ENCODE measurements around the gene HTT.

The HTT gene

DNA sequence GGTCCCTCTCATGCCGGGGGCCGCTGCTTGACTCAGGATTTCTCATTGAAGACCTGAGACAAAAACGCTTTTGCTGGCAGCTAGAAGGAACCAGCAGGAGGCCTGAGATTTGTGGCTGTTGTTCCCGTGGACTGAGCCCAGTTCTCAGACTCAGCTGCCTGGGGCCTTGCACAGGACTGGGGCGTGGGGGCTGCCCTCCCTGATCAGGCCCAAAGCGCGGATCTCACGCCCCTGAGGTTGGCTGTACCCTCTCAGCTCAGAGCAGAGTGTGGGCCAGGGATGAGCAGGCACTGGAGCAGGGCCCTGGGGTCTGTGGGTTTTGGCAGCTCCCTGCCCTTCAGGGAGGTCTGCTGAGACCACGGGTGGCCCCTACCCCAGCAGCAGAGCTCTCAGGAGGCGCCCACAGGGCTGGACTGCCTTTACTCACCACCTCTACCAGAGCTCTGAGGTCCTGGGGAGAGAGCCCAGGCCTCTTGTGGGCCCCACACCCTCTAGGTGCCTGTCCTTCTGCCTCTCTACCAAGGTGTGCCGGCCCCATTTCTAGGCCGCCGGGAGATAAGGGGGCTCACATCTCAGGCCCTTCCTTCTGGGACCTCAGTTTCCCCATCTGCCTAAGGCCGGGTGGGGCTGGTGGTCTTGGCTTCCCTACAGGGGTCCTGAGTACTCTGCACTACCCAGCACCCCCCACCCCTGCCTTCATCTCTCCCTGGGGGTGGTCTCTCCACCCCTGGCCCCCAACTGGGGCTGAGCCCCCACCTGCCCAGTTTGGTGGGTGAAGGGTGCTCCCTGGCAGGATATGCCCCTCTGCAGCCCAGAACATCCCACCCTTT is 180.0 kb downstream of the HTT start:
- H3K27ac ChIP-seq = no peak overlapping the region
- no peak for DNase-seq (ENCODE audit: low read depth, low spot score)

DNA sequence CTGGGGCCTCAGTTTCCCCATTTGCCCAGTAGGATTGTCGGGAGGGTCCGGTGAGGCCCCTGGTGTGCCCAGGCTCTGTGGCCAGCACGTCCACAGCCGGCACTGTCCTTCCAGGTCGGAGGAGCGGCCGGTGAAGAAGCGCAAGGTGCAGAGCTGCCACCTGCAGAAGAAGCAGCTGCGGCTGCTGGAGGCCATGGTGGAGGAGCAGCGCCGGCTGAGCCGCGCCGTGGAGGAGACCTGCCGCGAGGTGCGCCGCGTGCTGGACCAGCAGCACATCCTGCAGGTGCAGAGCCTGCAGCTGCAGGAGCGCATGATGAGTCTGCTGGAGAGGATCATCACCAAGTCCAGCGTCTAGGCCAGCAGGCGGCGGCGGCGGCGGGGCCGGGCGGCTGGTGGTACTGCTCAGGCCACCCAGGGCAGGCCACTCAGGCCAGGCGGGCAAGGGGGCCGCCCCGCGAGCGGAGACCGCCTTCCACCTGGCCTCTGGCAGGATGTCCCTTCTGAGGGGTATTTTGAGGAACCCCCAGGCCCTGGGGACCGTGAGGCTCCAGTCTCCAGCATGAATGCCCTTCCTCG is 181.2 kb downstream of the HTT start:
- H3K27ac ChIP-seq = no peak overlapping the region
- no peak for DNase-seq (ENCODE audit: low read depth, low spot score)

DNA sequence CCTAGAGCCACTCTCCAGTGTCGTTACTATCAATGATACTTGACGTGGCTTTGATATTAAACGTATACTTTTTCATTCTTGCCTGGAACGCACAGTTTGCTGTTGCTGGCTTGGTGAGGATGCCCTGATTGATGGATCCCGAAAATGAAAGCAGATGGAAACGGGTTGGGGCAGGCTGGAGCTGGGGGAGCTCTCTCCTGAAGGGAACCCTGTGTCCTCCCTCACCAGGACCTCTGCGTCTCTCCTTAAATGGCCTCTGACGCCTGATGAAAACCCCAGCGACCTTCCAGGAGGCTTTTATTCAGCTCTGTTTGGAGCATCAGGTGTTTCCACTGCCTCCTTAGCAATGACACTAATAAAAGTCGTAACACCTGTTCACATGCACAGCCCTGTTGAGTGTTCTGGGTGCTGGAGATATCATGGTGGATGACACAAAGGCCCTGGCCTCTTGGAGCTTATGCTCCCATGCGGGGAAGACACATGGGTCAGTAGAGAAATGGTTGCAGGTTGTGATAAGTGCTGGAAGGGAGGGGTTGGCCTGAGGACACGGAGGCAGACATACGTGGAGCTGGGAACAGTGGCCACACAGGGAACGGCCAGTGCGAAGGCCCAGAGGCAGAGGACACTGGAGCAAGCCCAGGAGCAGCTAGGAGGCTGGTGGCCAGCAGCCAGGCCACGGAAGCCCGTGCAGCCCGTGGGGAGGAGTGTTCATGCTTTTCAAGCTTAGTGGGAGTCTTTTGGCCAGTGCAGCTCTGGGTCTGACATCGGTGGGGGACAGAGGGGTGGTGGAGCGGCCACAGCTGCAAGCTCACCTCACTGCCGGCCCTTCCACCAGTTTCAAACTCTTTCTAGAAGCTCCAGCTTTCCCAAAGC is 182.0 kb downstream of the HTT start:
- DNase-seq (ENCODE audit: low read depth, low spot score) = no peak
- no peak overlapping the region for H3K27ac ChIP-seq

DNA sequence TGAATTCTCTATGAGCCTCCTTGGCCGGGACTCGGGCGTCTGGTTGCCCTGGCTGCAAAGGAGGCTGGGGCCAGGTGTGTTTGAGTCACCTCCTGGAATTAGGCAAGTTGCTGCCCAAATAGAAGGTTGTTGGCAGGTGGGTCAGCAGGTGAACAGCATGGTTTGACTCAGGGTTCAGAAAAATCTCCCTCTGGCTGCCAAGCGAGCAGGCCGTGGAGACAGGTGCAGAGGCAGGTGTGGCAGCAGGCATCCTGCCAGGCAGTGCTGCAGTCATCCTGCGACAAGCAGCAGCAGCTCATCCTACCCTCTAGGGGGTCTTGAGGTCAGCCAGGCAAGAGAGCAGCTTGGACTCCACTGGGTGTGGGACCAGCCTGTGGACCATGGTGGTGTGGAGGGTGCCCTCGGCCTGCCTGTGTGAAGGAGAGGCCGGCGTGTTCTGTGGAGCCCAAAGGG is 182.6 kb downstream of the HTT start:
- peak; percentile 22 for DNase-seq (ENCODE audit: low read depth, low spot score)
- no peak overlapping the region for H3K27ac ChIP-seq

DNA sequence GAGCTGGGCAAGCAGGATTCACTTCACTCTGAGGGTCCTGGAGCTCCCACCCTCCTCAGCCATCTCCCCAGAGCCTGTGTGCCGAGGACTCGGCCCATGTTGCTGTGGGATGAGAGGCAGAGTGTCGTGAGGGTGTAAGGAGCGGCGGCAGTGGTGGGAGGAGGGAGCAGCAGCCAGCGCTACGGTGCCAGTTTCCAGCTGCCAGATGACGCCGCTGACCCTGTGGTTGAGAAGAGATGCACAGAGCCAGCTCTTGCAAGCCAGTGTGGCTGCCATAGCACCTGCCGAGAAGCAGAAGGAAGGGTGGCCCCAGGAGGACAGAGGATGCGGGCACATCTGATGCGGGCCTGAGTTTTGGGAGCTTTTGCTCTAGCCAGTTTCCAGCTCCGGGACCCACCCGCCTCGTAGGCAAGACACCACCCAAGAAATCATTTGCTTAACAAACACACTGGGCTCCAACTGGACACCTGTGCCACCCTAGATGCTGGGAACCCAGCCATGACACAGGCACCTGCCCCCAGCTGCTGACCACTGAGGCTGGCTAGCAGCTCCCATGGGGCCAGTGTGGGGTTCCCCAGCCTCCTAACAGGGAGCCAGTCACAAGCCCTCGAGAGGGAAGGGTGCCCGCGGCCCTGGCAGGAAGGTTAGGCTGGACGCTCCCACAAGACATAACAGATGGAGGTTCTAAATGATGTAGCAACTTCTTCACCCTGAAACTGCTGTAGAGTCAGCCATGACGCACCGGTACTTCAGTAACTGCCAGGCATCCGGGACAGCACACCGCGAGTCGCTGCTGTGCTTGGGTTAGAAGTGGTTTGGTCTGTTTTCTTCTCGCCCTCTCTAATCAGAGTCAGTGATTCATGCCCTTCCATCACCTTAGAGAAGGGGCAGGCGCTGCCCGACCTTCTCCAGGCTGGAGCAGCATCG is 183.3 kb downstream of the HTT start:
- DNase-seq (ENCODE audit: low read depth, low spot score) = peak; percentile 65
- peak overlapping the region; percentile 59 for H3K27ac ChIP-seq

DNA sequence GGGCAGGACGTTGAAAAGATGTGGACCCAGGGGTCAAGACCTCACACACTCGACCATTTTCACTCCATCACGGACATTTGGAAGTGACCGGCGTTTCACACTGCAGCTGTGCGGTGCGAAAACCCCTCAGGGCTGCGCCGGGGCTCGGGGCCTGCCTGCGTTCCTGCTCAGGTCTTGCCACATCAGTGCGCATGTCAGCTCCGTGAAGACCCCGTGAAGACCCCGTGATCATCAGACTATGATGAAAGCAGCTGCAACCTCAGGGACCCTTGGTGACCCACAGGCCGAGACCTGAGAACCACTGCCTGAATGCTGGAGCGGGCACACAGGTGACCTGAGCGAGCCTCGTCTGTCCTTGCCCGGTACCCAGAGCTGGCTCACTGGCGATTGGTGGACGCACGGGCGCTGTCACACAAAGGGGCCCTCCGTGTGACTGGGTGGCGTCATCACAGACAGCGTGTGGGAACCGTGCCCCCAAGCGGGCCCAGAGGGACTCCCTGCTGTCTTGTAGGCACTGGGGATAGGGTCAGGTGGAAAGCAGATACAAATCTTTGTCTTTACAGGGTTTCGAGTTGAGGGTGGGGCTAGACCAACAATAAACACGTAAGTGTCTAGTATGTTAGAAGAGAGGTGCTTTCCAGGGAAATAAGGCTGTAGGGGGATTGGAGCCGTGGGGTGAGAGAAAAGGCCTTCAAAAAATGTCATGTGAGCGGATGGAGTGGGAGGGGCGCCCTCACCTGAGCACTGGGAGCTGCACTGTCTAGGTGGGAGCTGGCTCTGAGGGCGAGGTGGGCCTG is 187.1 kb downstream of the HTT start:
- no peak for DNase-seq (ENCODE audit: low read depth, low spot score)

DNA sequence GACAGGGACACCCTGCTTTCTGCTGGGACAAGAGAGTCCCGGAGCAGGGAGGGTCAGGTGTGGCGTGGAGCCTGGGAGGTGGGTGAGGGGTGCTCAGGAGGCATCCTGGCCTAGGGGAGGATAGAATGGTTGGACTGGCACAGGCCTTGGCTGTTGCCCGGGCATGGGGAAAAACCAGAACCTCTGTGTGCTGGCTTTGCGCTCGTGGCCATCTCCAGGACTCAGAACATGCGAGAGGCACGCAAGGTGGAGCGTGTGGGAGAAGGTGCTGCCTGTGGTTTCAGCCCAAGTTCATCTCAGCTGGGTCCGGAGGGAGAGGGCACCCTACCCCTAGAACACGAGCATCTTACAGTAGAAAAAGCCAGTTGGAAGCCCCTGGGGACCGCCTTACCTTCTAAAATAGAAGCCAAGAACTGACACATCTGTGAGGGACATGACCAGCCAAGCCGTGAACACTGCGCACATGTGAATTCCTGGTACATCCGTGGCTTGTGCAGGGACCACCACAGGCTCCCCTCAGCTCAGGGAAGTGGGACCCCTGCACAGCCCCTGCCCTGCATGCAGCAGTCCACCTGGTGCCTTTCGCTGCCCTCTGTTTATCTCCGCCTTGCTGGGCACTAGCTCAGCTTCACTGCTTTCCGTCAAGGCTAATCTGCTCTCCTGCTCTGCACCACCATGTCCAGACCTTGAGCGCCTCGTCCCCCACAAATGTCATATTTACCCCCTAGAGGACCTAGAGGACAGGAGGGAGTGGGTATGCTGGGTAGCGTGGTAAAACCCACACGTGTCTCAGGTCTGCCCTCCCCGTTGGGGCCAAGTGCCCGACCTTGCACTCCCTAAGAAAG is 187.9 kb downstream of the HTT start:
- no peak overlapping the region for H3K27ac ChIP-seq
- no peak for DNase-seq (ENCODE audit: low read depth, low spot score)

More for the DNA sequence above, 187.1 kb downstream of the HTT start:
- H3K27ac ChIP-seq = no peak overlapping the region

DNA sequence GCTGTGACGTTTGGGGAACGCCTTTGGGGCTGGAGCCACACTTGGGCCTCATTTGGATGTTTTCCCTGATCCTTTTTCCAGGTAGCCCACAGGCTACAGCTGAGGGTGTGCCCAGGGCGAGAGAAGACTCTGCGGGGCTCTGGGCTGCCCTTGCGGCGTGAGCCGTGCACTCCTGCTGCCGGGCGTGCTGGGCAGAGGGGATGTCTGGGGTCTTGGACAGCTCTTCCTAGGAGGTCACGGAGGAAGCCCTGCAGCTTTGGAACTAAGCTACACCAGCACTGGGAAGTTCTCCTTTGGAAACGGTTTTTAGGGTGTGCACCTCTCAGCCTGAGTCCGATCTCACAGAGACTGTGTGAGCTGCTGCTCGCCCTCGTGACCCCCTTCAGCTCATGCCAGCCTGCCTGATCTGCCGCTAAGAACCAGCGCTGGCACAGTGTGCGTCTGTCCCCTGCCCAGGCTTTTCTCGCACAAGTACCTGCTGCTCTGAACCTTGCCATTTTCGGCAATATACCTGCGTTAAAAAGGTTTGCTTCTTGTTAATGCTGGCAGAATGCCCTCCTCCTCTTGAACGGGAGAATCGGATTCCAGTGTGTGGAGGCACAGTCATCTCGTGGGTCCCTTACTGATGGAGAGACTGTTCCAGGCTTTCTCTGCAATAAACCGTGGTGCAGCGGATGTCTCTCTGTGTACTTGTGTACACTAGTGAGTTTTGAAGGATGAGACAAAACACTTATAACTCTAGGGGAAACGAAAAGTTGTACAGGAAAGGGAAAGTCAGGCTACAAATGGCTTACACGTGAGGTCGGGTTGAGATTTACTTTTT is 188.8 kb downstream of the HTT start:
- DNase-seq (ENCODE audit: low read depth, low spot score) = no peak
- no peak overlapping the region for H3K27ac ChIP-seq

DNA sequence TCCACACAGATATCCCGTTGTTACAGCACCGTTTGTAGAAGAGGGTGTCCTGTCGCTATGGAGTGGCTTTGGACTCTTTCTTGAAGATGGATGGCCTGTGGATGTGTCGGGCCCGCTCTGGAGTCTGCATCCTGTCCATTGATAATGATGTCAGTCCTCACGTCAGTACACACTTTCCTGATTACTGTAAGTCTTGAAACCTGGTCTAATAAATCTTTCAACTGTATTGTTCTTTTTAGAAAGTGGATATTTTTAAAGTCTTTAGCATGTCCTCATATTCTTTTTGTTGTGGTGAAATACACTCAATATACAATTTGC is 189.4 kb downstream of the HTT start:
- no peak for DNase-seq (ENCODE audit: low read depth, low spot score)
- H3K27ac ChIP-seq = no peak overlapping the region

DNA sequence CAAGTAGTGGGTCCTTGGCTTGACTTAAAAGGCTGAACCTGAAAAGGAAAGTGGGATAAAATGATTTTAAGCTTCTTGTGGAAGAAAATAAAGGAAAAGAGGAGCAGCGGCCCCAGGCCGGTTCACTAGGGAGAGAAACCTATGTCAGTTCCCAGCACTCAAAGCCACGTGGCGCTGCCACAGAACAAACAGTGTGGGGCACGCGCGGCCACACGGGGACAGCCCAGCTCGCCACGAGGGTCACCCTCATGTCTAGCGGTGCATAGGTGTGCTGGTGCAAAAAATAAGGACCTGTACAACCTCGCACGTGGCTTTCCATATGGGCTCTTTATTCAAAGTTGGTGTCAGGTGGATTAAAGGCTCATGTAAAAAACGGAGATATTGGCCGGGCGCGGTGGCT is 191.6 kb downstream of the HTT start:
- no peak overlapping the region for H3K27ac ChIP-seq
- no peak for DNase-seq (ENCODE audit: low read depth, low spot score)

DNA sequence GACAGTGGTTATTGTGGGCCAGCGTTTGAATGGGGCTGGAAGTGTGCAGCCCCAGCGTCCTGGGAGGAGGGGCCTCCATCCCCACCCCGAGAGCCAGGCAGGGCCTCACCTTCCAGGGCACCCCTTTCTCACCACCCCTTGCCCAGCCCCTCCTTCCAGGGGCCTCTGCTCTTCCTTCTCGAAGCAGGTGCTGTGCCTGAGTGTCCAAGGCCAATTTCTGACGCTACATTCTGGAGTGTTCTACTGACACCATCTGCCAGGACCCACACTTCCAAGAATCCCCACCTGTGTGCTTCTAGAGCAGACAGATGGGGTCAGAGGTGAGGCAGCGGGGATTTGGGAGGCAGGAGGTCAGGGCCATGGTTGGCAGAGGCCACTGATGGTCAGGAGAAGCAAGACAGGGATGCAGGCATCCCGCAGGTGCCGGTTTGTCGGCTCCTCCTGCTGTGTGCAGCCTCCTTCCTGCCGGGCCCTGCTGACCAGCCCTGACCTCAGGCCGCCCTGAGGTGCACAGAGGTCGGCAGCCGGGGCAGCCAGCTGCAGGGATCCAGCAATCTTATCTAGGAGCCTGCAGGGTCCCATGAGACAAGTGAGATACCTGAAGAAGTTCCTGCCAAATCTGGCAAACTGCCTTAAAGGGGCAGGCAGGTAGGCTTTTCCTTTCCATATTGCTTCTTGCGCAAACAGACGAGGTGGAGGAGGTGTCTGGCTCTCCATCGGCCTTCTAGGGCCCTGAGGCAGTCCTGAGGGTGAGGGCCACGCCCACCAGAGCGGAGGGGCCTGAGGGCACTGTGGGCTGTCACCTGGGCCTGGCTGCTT is 193.3 kb downstream of the HTT start:
- no peak for DNase-seq (ENCODE audit: low read depth, low spot score)
- no peak overlapping the region for H3K27ac ChIP-seq

DNA sequence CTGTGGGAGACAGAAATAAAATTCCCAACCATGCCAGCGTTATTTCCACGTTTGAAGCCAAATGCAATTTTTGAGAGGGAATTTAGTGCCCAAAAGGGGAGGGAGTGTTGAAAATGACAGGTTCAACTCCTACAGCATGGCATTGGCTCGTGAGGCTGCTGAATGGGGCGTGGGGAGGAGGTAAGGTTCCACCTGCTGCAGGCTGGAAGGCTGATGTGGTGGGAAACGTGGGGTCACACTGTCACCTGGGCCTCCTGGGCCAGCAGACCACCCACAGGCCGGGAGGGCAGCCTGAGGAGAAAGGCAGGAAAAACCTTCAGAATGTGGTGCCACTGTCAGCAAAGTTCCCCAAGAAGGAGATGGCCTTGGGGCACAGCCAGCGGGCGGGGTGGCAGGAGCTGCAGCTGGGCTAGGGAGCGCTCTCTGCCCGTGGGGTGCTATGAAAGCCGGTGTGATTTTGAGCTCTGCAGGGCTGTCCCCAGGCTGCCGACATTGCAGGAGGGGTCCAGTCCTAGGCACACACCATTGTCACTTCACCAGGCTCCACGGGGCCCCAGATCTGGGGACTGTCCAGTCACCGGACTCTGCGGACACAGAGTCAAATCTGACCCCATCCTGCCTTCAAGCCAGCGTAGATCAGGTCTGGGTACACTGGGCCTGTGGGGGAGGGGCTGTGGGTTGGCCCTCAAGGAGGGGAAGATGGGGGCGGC is 194.1 kb downstream of the HTT start:
- no peak overlapping the region for H3K27ac ChIP-seq
- no peak for DNase-seq (ENCODE audit: low read depth, low spot score)

DNA sequence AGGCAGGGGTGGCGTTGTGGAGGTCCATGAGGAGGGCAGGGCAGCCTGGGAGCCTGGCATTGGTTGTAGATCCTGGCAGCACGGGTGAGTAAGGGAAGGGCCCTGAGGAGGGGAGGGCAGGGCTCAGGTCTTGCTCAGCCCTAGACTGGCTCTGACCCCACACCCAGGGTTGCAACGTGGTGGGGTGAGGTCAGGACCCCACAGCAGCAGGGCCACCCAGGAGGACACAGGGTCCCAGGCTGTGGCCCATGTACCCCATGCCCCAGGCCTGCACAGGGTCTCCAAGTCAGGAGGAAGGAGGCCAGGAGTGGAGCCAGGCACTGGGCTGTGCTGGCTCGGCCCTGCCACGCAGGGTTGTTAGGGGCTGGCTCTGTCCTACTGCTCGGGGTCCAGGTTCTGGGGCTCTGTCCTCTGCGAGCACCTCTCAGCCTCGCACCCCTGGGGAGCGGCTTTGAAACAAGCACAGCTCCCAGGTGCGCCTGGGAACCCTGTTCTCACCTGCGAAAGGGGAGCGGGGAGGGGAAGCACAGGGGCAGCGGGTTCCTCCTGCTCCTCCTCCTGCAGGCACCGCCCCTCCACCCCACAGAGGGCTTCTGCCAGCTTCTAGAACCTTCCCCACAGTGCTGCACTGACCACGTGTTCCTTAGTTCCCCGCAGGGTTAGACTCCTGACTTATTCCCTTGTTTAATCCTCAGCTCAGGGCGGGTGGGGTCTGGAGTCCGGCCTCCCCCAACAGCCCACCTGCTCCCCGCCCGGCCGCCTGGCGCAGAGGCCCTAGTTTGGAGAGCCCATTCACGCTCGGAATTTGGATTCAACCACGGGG is 194.8 kb downstream of the HTT start:
- DNase-seq (ENCODE audit: low read depth, low spot score) = no peak
- no peak overlapping the region for H3K27ac ChIP-seq

DNA sequence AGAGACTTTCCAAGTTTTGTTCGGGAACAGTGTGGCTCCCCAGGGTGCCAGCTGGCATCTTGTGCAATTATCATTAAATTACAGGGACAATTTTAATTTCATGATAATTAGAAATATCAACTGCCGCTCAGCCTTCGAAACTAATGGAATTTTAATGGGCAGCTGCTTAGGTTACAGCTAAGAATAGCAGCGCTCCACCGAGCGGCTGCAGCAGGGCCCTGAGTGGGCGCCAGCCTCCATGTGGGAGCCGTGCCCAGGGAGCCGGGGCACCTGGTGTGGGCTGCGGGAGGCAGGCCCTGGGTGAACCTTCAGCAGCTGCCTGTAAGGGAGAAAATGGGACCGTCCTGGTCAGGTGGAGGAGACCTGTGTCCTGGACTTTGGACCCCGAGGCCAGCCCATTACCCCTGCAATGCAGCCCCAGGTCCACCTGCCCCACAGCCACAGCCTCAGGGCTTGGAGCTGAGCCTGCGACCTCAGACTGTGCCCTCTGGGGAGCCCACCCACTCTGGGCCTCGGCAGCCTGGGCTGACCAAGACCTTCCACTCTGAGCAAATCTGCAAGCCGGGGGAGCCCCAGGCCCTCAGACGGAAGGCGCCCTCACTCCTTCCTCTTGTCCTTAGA is 195.6 kb downstream of the HTT start:
- no peak for DNase-seq (ENCODE audit: low read depth, low spot score)
- H3K27ac ChIP-seq = no peak overlapping the region

DNA sequence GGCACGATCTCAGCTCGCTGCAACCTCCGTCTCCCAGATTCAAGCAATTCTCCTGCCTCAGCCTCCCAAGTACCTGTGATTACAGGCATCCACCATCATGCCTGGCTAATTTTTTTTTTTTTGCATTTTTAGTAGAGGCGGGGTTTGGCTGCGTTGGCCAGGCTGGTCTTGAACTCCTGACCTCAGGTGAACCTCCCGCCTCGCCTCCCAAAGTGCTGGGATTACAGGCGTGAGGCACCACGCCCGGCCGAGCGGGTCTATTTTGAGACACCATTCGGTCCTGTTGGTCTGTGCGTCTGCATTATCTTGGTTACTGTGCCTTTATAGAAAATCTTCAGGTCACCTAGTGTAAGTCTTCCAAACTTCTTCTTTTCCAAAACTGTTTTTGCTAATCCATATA is 196.7 kb downstream of the HTT start:
- no peak for DNase-seq (ENCODE audit: low read depth, low spot score)
- H3K27ac ChIP-seq = no peak overlapping the region

Measured in epithelial cell of prostate (primary cell).